ENCODE results near the gene GNA12. TPM values are rescaled to one million over a fixed set of nuclear protein-coding genes. Genes with fewer than 3 reads are reported as not detected.

Gene GNA12
- total and polyA plus RNA-seq, 2 of the 4 experiments (the other 2 are of a cell fraction): 14.3 to 93.9 TPM

GRCh38 chr7:2802504-2803341 is 41.4 kb downstream of the GNA12 start:
- Histone ChIP-seq H3K79me1 (ENCODE audit: low read depth in 1 of 2, low read length in 2 of 2) (peaks cover 43 to 71% of the 10 kb centered on the region in 2 experiments), H3K56ac (ENCODE audit: extremely low read depth, insufficient read depth, low read length) (peak overlapping the region; percentile 97), H2AK9ac (replicated peaks; ENCODE audit: low read depth, low read length, poor library complexity) (peak overlapping the region; percentile 97), H4K20me1 (ENCODE audit: insufficient read depth, low read length) (no peaks in the 10 kb centered on the region), H3K14ac (replicated peaks; ENCODE audit: low read depth, low read length) (peak overlapping the region; percentile 97), H3K36me3 (ENCODE audit: control insufficient read depth, insufficient read depth, low read length) (no peaks in the 10 kb centered on the region), H4K8ac (ENCODE audit: low read depth in 2 of 2, low read length in 2 of 2) (peak overlapping the region; percentile 96), H3K23ac (ENCODE audit: low read depth, low read length) (peak overlapping the region; percentile 94), H2BK15ac (ENCODE audit: low read depth, low read length) (peak overlapping the region; percentile 98), H3K18ac (ENCODE audit: low read depth, low read length) (peak overlapping the region; percentile 93), H4K91ac (ENCODE audit: insufficient read depth, low read depth, low read length) (peak overlapping the region; percentile 97), H2AK5ac (ENCODE audit: low read depth, low read length) (peak overlapping the region; percentile 97), H3K9me1 (ENCODE audit: insufficient read depth, low read length) (peaks cover 36% of the 10 kb centered on the region), H3K4me1 (ENCODE audit: control insufficient read depth, insufficient read depth, low read length) (peaks cover 23% of the 10 kb centered on the region), H2AFZ (replicated peaks; ENCODE audit: low read length, poor library complexity) (peak overlapping the region; percentile 79), H2BK20ac (ENCODE audit: low read depth, low read length) (peak overlapping the region; percentile 94), H4K5ac (ENCODE audit: low read depth, low read length) (peak overlapping the region; percentile 90), H2BK120ac (ENCODE audit: low read depth, low read length) (peak overlapping the region; percentile 94), H3K4me3 (ENCODE audit: insufficient read depth, low read depth, low read length) (peak overlapping the region; percentile 3), H3K4ac (ENCODE audit: low read depth, low read length) (peak overlapping the region; percentile 99), H3K4me2 (ENCODE audit: low read depth, low read length) (peak overlapping the region; percentile 88), H2BK5ac (ENCODE audit: low read depth, low read length, poor library complexity, severe bottlenecking) (peak overlapping the region; percentile 94), H3K9me3 (ENCODE audit: control insufficient read depth, insufficient read depth, low read length) (no peaks in the 10 kb centered on the region), H3K9ac (ENCODE audit: low read depth, low read length) (peak overlapping the region; percentile 77), H3K27ac (ENCODE audit: insufficient read depth, low read length) (peak overlapping the region; percentile 97), H3K27me3 (ENCODE audit: control insufficient read depth, insufficient read depth, low read length) (no peaks in the 10 kb centered on the region)
- BruUV-seq (replicated peaks): no TSS peak
- WGBS, 2 experiments (ENCODE audit: extremely low coverage in 2 of 2, insufficient read length in 1 of 2): 13% methylated on average over 6 of the region's 28 CpGs; no CpG with 5 or more reads in 1 of the 2 experiments
- ChIA-PET POLR2A (ENCODE audit: unreplicated experiment) (interaction anchor here (0.8 to 0.9 kb wide), 2 partner anchors 10 to 39 kb away, joined by 3 read pairs; no protein-coding TSS in a partner anchor), CTCF (interaction anchor here (0.7 to 1.7 kb wide), 4 partner anchors 14 to 631 kb away, joined by 3 to 5 read pairs (median 4); no protein-coding TSS in a partner anchor)
- peak; percentile 50 for ATAC-seq (ENCODE audit: low read depth)
- DNase-seq: peak; percentile 72
- intact Hi-C loops (cut with micrococcal nuclease): no loop called here
- dilution Hi-C loops (cut with HindIII; ENCODE audit: low sequenced_read_pairs, unreplicated experiment): no loop called here
- in situ Hi-C loops (cut with MboI; ENCODE audit: low sequenced_read_pairs): no loop called here
- TF ChIP-seq MAFK (IDR thresholded peaks at IDR 0.05; ENCODE audit: low read depth, low read length) (no peak), NFE2L2 (IDR thresholded peaks at IDR 0.05; ENCODE audit: low read depth, low read length) (no peak)

Data from IMR-90 (cell line).